ENCODE results near the gene PPP3R1.
"Not testable (repeated sequence)": the region's sequence is repeated elsewhere in the genome, so short reads cannot be mapped to it uniquely, and the experiment has no call there.

Gene PPP3R1

GRCh38 chr2:68176657-68177056 lies 75.7 kb downstream of the PPP3R1 start:
- Histone ChIP-seq H3K27me3 (replicated peaks; ENCODE audit: control insufficient read depth, insufficient read depth, low read length) (no peaks in the 10 kb centered on the region), H3K4me3 (replicated peaks; ENCODE audit: low read depth, low read length) (no peak overlapping the region), H3K36me3 (ENCODE audit: control insufficient read depth, insufficient read depth, low read length) (peaks cover 4% of the 10 kb centered on the region)
- no peak for DNase-seq (ENCODE audit: extremely low read depth, insufficient read length)
- no peak for TF ChIP-seq CTCF (IDR thresholded peaks at IDR 0.05; ENCODE audit: insufficient read depth, low read length, poor library complexity, severe bottlenecking)

- not testable (repeated sequence) for DNase-seq (ENCODE audit: extremely low read depth, insufficient read length); H3K36me3 ChIP-seq (ENCODE audit: control insufficient read depth, insufficient read depth, low read length)
Observed at GRCh38 chr2:68175210-68175609, 77.1 kb downstream of the PPP3R1 start.

GRCh38 chr2:68172990-68173700 lies 79.2 kb downstream of the PPP3R1 start:
- no peak overlapping the region for H3K4me3 ChIP-seq (replicated peaks; ENCODE audit: low read depth, low read length)
- H3K27me3 ChIP-seq (replicated peaks; ENCODE audit: control insufficient read depth, insufficient read depth, low read length) = no peaks in the 10 kb centered on the region
- no peak for DNase-seq (ENCODE audit: extremely low read depth, insufficient read length)
- H3K36me3 ChIP-seq (ENCODE audit: control insufficient read depth, insufficient read depth, low read length) = peaks cover 5% of the 10 kb centered on the region
- no peak for TF ChIP-seq CTCF (IDR thresholded peaks at IDR 0.05; ENCODE audit: insufficient read depth, low read length, poor library complexity, severe bottlenecking)

More at GRCh38 chr2:68175210-68175609, 77.1 kb downstream of the PPP3R1 start:
- H3K27me3 ChIP-seq (replicated peaks; ENCODE audit: control insufficient read depth, insufficient read depth, low read length); H3K4me3 ChIP-seq (replicated peaks; ENCODE audit: low read depth, low read length): not testable (repeated sequence)

GRCh38 chr2:68172521-68172920 lies 79.8 kb downstream of the PPP3R1 start:
- no peak overlapping the region for H3K4me3 ChIP-seq (replicated peaks; ENCODE audit: low read depth, low read length)
- peaks cover 6% of the 10 kb centered on the region for H3K36me3 ChIP-seq (ENCODE audit: control insufficient read depth, insufficient read depth, low read length)
- DNase-seq (ENCODE audit: extremely low read depth, insufficient read length) = no peak
- no peaks in the 10 kb centered on the region for H3K27me3 ChIP-seq (replicated peaks; ENCODE audit: control insufficient read depth, insufficient read depth, low read length)
- TF ChIP-seq CTCF (IDR thresholded peaks at IDR 0.05; ENCODE audit: insufficient read depth, low read length, poor library complexity, severe bottlenecking) = no peak

GRCh38 chr2:68171684-68172083 lies 80.6 kb downstream of the PPP3R1 start:
- TF ChIP-seq CTCF (IDR thresholded peaks at IDR 0.05; ENCODE audit: insufficient read depth, low read length, poor library complexity, severe bottlenecking) = no peak
- no peak overlapping the region for H3K4me3 ChIP-seq (replicated peaks; ENCODE audit: low read depth, low read length)
- DNase-seq (ENCODE audit: extremely low read depth, insufficient read length) = no peak
- H3K27me3 ChIP-seq (replicated peaks; ENCODE audit: control insufficient read depth, insufficient read depth, low read length) = no peaks in the 10 kb centered on the region
- peaks cover 6% of the 10 kb centered on the region for H3K36me3 ChIP-seq (ENCODE audit: control insufficient read depth, insufficient read depth, low read length)

GRCh38 chr2:68171146-68171545 lies 81.2 kb downstream of the PPP3R1 start:
- TF ChIP-seq CTCF (IDR thresholded peaks at IDR 0.05; ENCODE audit: insufficient read depth, low read length, poor library complexity, severe bottlenecking) = no peak
- H3K36me3 ChIP-seq (ENCODE audit: control insufficient read depth, insufficient read depth, low read length) = peaks cover 7% of the 10 kb centered on the region
- DNase-seq (ENCODE audit: extremely low read depth, insufficient read length) = no peak

More at GRCh38 chr2:68171146-68171545, 81.2 kb downstream of the PPP3R1 start:
- Histone ChIP-seq H3K4me3 (replicated peaks; ENCODE audit: low read depth, low read length) (no peak overlapping the region), H3K27me3 (replicated peaks; ENCODE audit: control insufficient read depth, insufficient read depth, low read length) (no peaks in the 10 kb centered on the region)

Data from GM06990 (cell line).